H1 (cell line): ENCODE results near the gene ACTA2. TPM values are rescaled to one million over a fixed set of nuclear protein-coding genes. Genes with fewer than 3 reads are reported as not detected.

ENCODE experiments used
- CTBP2 ChIP-seq: IDR thresholded peaks from 2 replicates; pipeline ENCODE4 v1.7.0; 2011; ENCODE audit warnings: borderline replicate concordance, mild to moderate bottlenecking, moderate library complexity, mixed read lengths, low read length; ENCODE audit not compliant: insufficient read depth, insufficient read length
- RAD21 ChIP-seq, 2 experiments: IDR thresholded peaks in 1 of 2; conservative IDR thresholded peaks in 1 of 2; 2 replicates each; pipeline ENCODE4 v1.6.1; 2011; ENCODE audit warnings: low read depth in 2 of 2, low read length in 2 of 2, improper control_type of control experiment in 1 of 2, inconsistent platforms in 1 of 2, mild to moderate bottlenecking in 1 of 2, moderate library complexity in 1 of 2
- SIX5 ChIP-seq: IDR thresholded peaks from 2 replicates; pipeline ENCODE4 v1.6.1; 2011; ENCODE audit warnings: mild to moderate bottlenecking, low read depth, low read length
- YY1 ChIP-seq: IDR thresholded peaks from 2 replicates; pipeline ENCODE4 v1.6.1; 2011; ENCODE audit warnings: low read depth, mild to moderate bottlenecking, low read length
- polyA plus RNA-seq, 7 experiments: library from polyadenylated mRNA; depleted of rRNA in 3 of 7; stranded (reverse) in 5 of 7; unstranded in 2 of 7; fragments of >200 nt in 5 of 7; fragments of 200-250 nt in 2 of 7; gene quantifications; 1 replicate in 5 of 7; 2 replicates in 1 of 7; 4 replicates in 1 of 7; pipeline versions ENCODE4 v1.2.1 to v1.2.3, GENCODE V29; 2011 to 2013; ENCODE audit warnings: missing spikeins in 2 of 7, mixed read lengths in 2 of 7
- total RNA-seq: library from RNA; stranded (reverse); fragmentation: NEBNext Ultra II Directional; extraction: Animal tissue kit (Norgen Biotek cat#: 25700); gene quantifications from 2 replicates; pipeline ENCODE4 v1.2.1, GENCODE V29; 2021

The ACTA2 gene
- total and polyA plus RNA-seq, 2 of the 8 experiments (the other 6 are each of a cell fraction or from before 2014, with no cell fraction given) = 3.5 to 8.9 TPM

GRCh38 chr10:88974012-88974411, 21.4 kb upstream of the ACTA2 start (continued):
- no peak for TF ChIP-seq SIX5
- no peak for TF ChIP-seq YY1
- no peak for TF ChIP-seq RAD21 (IDR thresholded peaks at IDR 0.05 in 1 of 2, conservative IDR thresholded peaks at IDR 0.05 in 1 of 2; ENCODE audit: low read depth in 2 of 2, low read length in 2 of 2)
- TF ChIP-seq CTBP2 = no peak
